Measurements from ENCODE around the gene P2RY13. TPM values are rescaled to one million over a fixed set of nuclear protein-coding genes. Genes with fewer than 3 reads are reported as not detected.
A peak's percentile ranks its signal among the peaks of the same experiment; 100 is the strongest.

The P2RY13 gene
- total RNA-seq, 1 donor from 2014 or later, result 8.2 TPM

GRCh38 chr3:151307583-151308488, 21.5 kb downstream of the P2RY13 start:
- ATAC-seq (no peak), DNase-seq (no peak)
- intact Hi-C loops (cut with DNase I), result no loop called here
- Histone ChIP-seq H3K27me3 (no peaks in the 10 kb centered on the region), H3K4me1 (peaks cover 5% of the 10 kb centered on the region), H3K9me3 (no peaks in the 10 kb centered on the region), H3K27ac (no peak overlapping the region), H3K4me3 (no peak overlapping the region), H3K36me3 (no peaks in the 10 kb centered on the region)
- no peak for TF ChIP-seq CTCF (IDR thresholded peaks at IDR 0.05)

- Histone ChIP-seq H3K4me1 (peaks cover 5% of the 10 kb centered on the region), H3K36me3 (no peaks in the 10 kb centered on the region), H3K9me3 (no peaks in the 10 kb centered on the region), H3K27ac (no peak overlapping the region), H3K27me3 (no peaks in the 10 kb centered on the region), H3K4me3 (no peak overlapping the region)
- no peak for TF ChIP-seq CTCF (IDR thresholded peaks at IDR 0.05)
- ATAC-seq (no peak), DNase-seq (no peak)
- intact Hi-C loops (cut with DNase I), result no loop called here
These were observed 22.2 kb downstream of the P2RY13 start for GRCh38 chr3:151307131-151307530.

- no peaks in the 10 kb centered on the region for H3K9me3 ChIP-seq
- intact Hi-C loops (cut with DNase I), result no loop called here
- H3K36me3 ChIP-seq, result no peaks in the 10 kb centered on the region
- H3K4me3 ChIP-seq, result no peak overlapping the region
- DNase-seq (no peak), ATAC-seq (no peak)
- no peak for TF ChIP-seq CTCF (IDR thresholded peaks at IDR 0.05)
- H3K27ac ChIP-seq, result no peak overlapping the region
- H3K4me1 ChIP-seq, result peaks cover 5% of the 10 kb centered on the region
- no peaks in the 10 kb centered on the region for H3K27me3 ChIP-seq
These were observed 23.1 kb downstream of the P2RY13 start for GRCh38 chr3:151306168-151306810.

- TF ChIP-seq CTCF (IDR thresholded peaks at IDR 0.05), result no peak
- H3K27ac ChIP-seq, result no peak overlapping the region
- ATAC-seq (no peak), DNase-seq (no peak)
- no peaks in the 10 kb centered on the region for H3K36me3 ChIP-seq
- peaks cover 5% of the 10 kb centered on the region for H3K4me1 ChIP-seq
- intact Hi-C loops (cut with DNase I), result no loop called here
- H3K27me3 ChIP-seq, result no peaks in the 10 kb centered on the region
- no peaks in the 10 kb centered on the region for H3K9me3 ChIP-seq
- H3K4me3 ChIP-seq, result no peak overlapping the region
These were observed 23.6 kb downstream of the P2RY13 start for GRCh38 chr3:151305775-151306151.

GRCh38 chr3:151305060-151305774, 24.1 kb downstream of the P2RY13 start:
- DNase-seq (peak; percentile 73), ATAC-seq (peak; percentile 95)
- no peaks in the 10 kb centered on the region for H3K27me3 ChIP-seq
- H3K27ac ChIP-seq, result no peak overlapping the region
- peaks cover 5% of the 10 kb centered on the region for H3K4me1 ChIP-seq
- intact Hi-C loops (cut with DNase I), result no loop called here
- no peak for TF ChIP-seq CTCF (IDR thresholded peaks at IDR 0.05)
- H3K9me3 ChIP-seq, result no peaks in the 10 kb centered on the region
- H3K4me3 ChIP-seq, result no peak overlapping the region
- no peaks in the 10 kb centered on the region for H3K36me3 ChIP-seq

Data from upper lobe of right lung (tissue), 1 donor.